Vagina (tissue), 2 donors: ENCODE results near the gene DHDDS. TPM values are rescaled to one million over a fixed set of nuclear protein-coding genes. Genes with fewer than 3 reads are reported as not detected.

Source experiments
- DNase-seq, 2 donors: peaks; one replicate each; pipeline ENCODE4 v3.0.0-alpha.2; 2017; ENCODE audit errors: extremely low spot score in 2 of 2
- H3K27ac ChIP-seq: fragments of 200-600 bp; sonication (generic); one replicate; pipeline ENCODE4 v1.5.1; 2019
- H3K27me3 ChIP-seq: fragments of 200-600 bp; sonication (generic); one replicate; pipeline ENCODE4 v1.5.1; 2019
- H3K36me3 ChIP-seq, 2 donors: fragments of 200-600 bp; sonication (generic); one replicate each; pipeline ENCODE4 v1.5.1; 2017 to 2019
- H3K4me1 ChIP-seq: fragments of 200-600 bp; sonication (generic); one replicate; pipeline ENCODE4 v1.5.1; 2019
- H3K4me3 ChIP-seq, 2 donors: fragments of 200-600 bp; sonication (generic); 1 replicate in 1 of 2; 2 replicates in 1 of 2; pipeline ENCODE4 v1.5.1; 2016 to 2019
- H3K9me3 ChIP-seq: fragments of 200-600 bp; sonication (generic); one replicate; pipeline ENCODE4 v1.5.1; 2019
- CTCF ChIP-seq, 3 experiments: fragments of 450-650 bp in 2 of 3; fragments of 200-600 bp in 1 of 3; sonication (generic) in 1 of 3; IDR thresholded peaks; one replicate each; pipeline ENCODE4 v1.5.1; 2017 to 2019; ENCODE audit warnings: antibody characterized with exemption in 3 of 3, mild to moderate bottlenecking in 2 of 3, moderate library complexity in 2 of 3
- POLR2A ChIP-seq, 2 donors: fragments of 450-650 bp; IDR thresholded peaks; one replicate each; pipeline ENCODE4 v1.6.1; 2017; ENCODE audit warnings: antibody characterized with exemption in 2 of 2, mild to moderate bottlenecking in 2 of 2, moderate library complexity in 2 of 2
- POLR2AphosphoS5 ChIP-seq, 2 donors: sonication (generic); formaldehyde crosslinking; IDR thresholded peaks; one replicate each; pipeline ENCODE4 v1.9.0; 2017; ENCODE audit warnings: antibody characterized with exemption in 2 of 2, mild to moderate bottlenecking in 2 of 2, low read depth in 1 of 2; ENCODE audit not compliant: insufficient read depth in 1 of 2
- intact Hi-C: fragments of 100-400 bp; cut with DNase I; formaldehyde crosslinking; loops from one replicate; pipeline ENCODE4 v1.15.1; 2023
- total RNA-seq: library from RNA; depleted of rRNA; stranded (reverse); fragments of >200 nt; gene quantifications from one replicate; pipeline ENCODE4 v1.2.3, GENCODE V29; 2016

The DHDDS gene
- total RNA-seq, 1 donor from 2014 or later = 24.8 TPM

- H3K36me3 ChIP-seq = no peaks in the 10 kb centered on the region
- H3K4me1 ChIP-seq = no peaks in the 10 kb centered on the region
- intact Hi-C loops = no loop called here
- no peaks in the 10 kb centered on the region for H3K27me3 ChIP-seq
- no peak overlapping the region for H3K4me3 ChIP-seq
- DNase-seq = no peak
- TF ChIP-seq POLR2A (IDR thresholded peaks at IDR 0.05) (no peak), CTCF (IDR thresholded peaks at IDR 0.05) (no peak), POLR2AphosphoS5 (IDR thresholded peaks at IDR 0.05; ENCODE audit: insufficient read depth in 1 of 2, low read depth in 1 of 2) (no peak)
- no peaks in the 10 kb centered on the region for H3K9me3 ChIP-seq
- H3K27ac ChIP-seq = no peak overlapping the region
Measured at GRCh38 chr1:26389604-26390247, 42.4 kb upstream of the DHDDS start.

GRCh38 chr1:26391450-26391849 is 40.7 kb upstream of the DHDDS start:
- Histone ChIP-seq H3K9me3 (no peaks in the 10 kb centered on the region), H3K4me1 (no peaks in the 10 kb centered on the region), H3K27me3 (no peaks in the 10 kb centered on the region), H3K4me3 (no peak overlapping the region), H3K27ac (no peak overlapping the region), H3K36me3 (no peaks in the 10 kb centered on the region)
- no peak for DNase-seq
- intact Hi-C loops = no loop called here
- no peak for TF ChIP-seq POLR2AphosphoS5 (IDR thresholded peaks at IDR 0.05; ENCODE audit: insufficient read depth in 1 of 2, low read depth in 1 of 2)
- TF ChIP-seq CTCF (IDR thresholded peaks at IDR 0.05) = no peak
- TF ChIP-seq POLR2A (IDR thresholded peaks at IDR 0.05) = no peak

GRCh38 chr1:26395754-26396153 is 36.4 kb upstream of the DHDDS start:
- Histone ChIP-seq H3K36me3 (no peaks in the 10 kb centered on the region), H3K4me3 (no peak overlapping the region), H3K9me3 (no peaks in the 10 kb centered on the region), H3K27me3 (no peaks in the 10 kb centered on the region), H3K27ac (no peak overlapping the region), H3K4me1 (no peaks in the 10 kb centered on the region)
- TF ChIP-seq POLR2AphosphoS5 (IDR thresholded peaks at IDR 0.05; ENCODE audit: insufficient read depth in 1 of 2, low read depth in 1 of 2) (no peak), CTCF (IDR thresholded peaks at IDR 0.05) (no peak), POLR2A (IDR thresholded peaks at IDR 0.05) (no peak)
- no peak for DNase-seq
- intact Hi-C loops = no loop called here

GRCh38 chr1:26399034-26399433 is 33.1 kb upstream of the DHDDS start:
- no peaks in the 10 kb centered on the region for H3K4me1 ChIP-seq
- DNase-seq = no peak
- no peaks in the 10 kb centered on the region for H3K27me3 ChIP-seq
- TF ChIP-seq POLR2A (IDR thresholded peaks at IDR 0.05) (no peak), CTCF (IDR thresholded peaks at IDR 0.05) (no peak), POLR2AphosphoS5 (IDR thresholded peaks at IDR 0.05; ENCODE audit: insufficient read depth in 1 of 2, low read depth in 1 of 2) (no peak)
- H3K4me3 ChIP-seq = no peak overlapping the region
- H3K27ac ChIP-seq = no peak overlapping the region
- no peaks in the 10 kb centered on the region for H3K36me3 ChIP-seq
- no peaks in the 10 kb centered on the region for H3K9me3 ChIP-seq
- intact Hi-C loops = no loop called here

- intact Hi-C loops = no loop called here
Measured at GRCh38 chr1:26401891-26402290, 30.2 kb upstream of the DHDDS start.

More at GRCh38 chr1:26401891-26402290, 30.2 kb upstream of the DHDDS start:
- no peak for DNase-seq
- no peaks in the 10 kb centered on the region for H3K9me3 ChIP-seq
- TF ChIP-seq CTCF (IDR thresholded peaks at IDR 0.05) = no peak
- no peak for TF ChIP-seq POLR2A (IDR thresholded peaks at IDR 0.05)
- TF ChIP-seq POLR2AphosphoS5 (IDR thresholded peaks at IDR 0.05; ENCODE audit: insufficient read depth in 1 of 2, low read depth in 1 of 2) = no peak
- no peaks in the 10 kb centered on the region for H3K36me3 ChIP-seq
- H3K27me3 ChIP-seq = no peaks in the 10 kb centered on the region
- H3K4me3 ChIP-seq = no peak overlapping the region
- no peaks in the 10 kb centered on the region for H3K4me1 ChIP-seq
- no peak overlapping the region for H3K27ac ChIP-seq
